IMR-90 (cell line): Measurements from ENCODE around the gene HGD. TPM values are rescaled to one million over a fixed set of nuclear protein-coding genes. Genes with fewer than 3 reads are reported as not detected.

Source experiments
- ATAC-seq: fragments of 200-7000 bp; cut with Tn5 transposase; 2 replicates; pipeline ENCODE4 v1.9.1; 2020; ENCODE audit warnings: low read depth, mild to moderate bottlenecking, moderate library complexity
- Bru-seq: library from RNA; stranded (reverse); fragments of 400-500 nt; gene quantifications from one replicate; lab custom pipeline; 2021; lab: Mats Ljungman, UMichigan
- BruChase-seq, 2 experiments: library from RNA; stranded (reverse); fragments of 400-500 nt; gene quantifications; one replicate each; lab custom pipeline; 2021; lab: Mats Ljungman, UMichigan
- BruUV-seq: library from RNA; stranded (reverse); fragments of 400-500 nt; replicated peaks from 2 replicates; lab custom pipeline; 2021; lab: Mats Ljungman, UMichigan
- CTCF ChIA-PET: fragments of 300-600 bp; formaldehyde crosslinking; extraction: SDS; loops from one replicate; lab custom pipeline; 2021; ENCODE audit warnings: antibody characterized with exemption; lab: Yijun Ruan, JAX
- POLR2A ChIA-PET: fragments of 300-600 bp; sonication (Branson Sonifier 250); formaldehyde crosslinking; loops from one replicate; lab custom pipeline; 2022; ENCODE audit warnings: antibody characterized with exemption; ENCODE audit not compliant: unreplicated experiment; lab: Charles Lee
- DNase-seq: peaks from one replicate; pipeline ENCODE4 v3.0.0; 2013
- H2AFZ ChIP-seq: replicated peaks from 2 replicates; pipeline ENCODE3; 2013; ENCODE audit warnings: low read length, mild to moderate bottlenecking; ENCODE audit not compliant: poor library complexity
- H2AK5ac ChIP-seq: 2 replicates; pipeline ENCODE4 v1.6.1; 2013; ENCODE audit warnings: low read depth, low read length, inconsistent platforms
- H2AK9ac ChIP-seq: replicated peaks from 2 replicates; pipeline ENCODE3; 2013; ENCODE audit warnings: mild to moderate bottlenecking, low read depth, low read length, moderate library complexity; ENCODE audit not compliant: poor library complexity
- H2BK120ac ChIP-seq: 2 replicates; pipeline ENCODE4 v1.6.1; 2013; ENCODE audit warnings: low read depth, low read length, inconsistent platforms
- H2BK15ac ChIP-seq: 3 replicates; pipeline ENCODE4 v1.6.1; 2013; ENCODE audit warnings: low read depth, low read length, inconsistent platforms
- H2BK20ac ChIP-seq: 2 replicates; pipeline ENCODE4 v1.6.1; 2013; ENCODE audit warnings: low read depth, mild to moderate bottlenecking, inconsistent platforms, low read length, moderate library complexity
- H2BK5ac ChIP-seq: 2 replicates; pipeline ENCODE4 v1.6.1; 2013; ENCODE audit warnings: mild to moderate bottlenecking, low read depth, low read length, inconsistent platforms; ENCODE audit not compliant: poor library complexity, severe bottlenecking
- H3K14ac ChIP-seq: replicated peaks from 2 replicates; pipeline ENCODE4 v1.6.1; 2013; ENCODE audit warnings: low read depth, low read length, inconsistent platforms
- H3K18ac ChIP-seq: 2 replicates; pipeline ENCODE4 v1.6.1; 2013; ENCODE audit warnings: low read depth, low read length, control low read depth
- H3K23ac ChIP-seq: 2 replicates; pipeline ENCODE4 v1.6.1; 2013; ENCODE audit warnings: low read depth, low read length, inconsistent platforms
- H3K27ac ChIP-seq: 2 replicates; pipeline ENCODE4 v1.5.1; 2013; ENCODE audit warnings: mild to moderate bottlenecking, control low read depth, low read length; ENCODE audit not compliant: insufficient read depth
- H3K27me3 ChIP-seq: 2 replicates; pipeline ENCODE4 v1.6.1; 2013; ENCODE audit warnings: low read length; ENCODE audit not compliant: control insufficient read depth, insufficient read depth
- H3K36me3 ChIP-seq: 2 replicates; pipeline ENCODE4 v1.6.1; 2013; ENCODE audit warnings: low read length, mixed read lengths; ENCODE audit not compliant: control insufficient read depth, insufficient read depth
- H3K4ac ChIP-seq: 2 replicates; pipeline ENCODE4 v1.6.1; 2013; ENCODE audit warnings: low read depth, low read length, inconsistent platforms
- H3K4me1 ChIP-seq: 2 replicates; pipeline ENCODE4 v1.6.1; 2013; ENCODE audit warnings: low read length, mixed read lengths; ENCODE audit not compliant: control insufficient read depth, insufficient read depth
- H3K4me2 ChIP-seq: 2 replicates; pipeline ENCODE4 v1.6.1; 2013; ENCODE audit warnings: low read depth, mild to moderate bottlenecking, control low read depth, low read length, moderate library complexity
- H3K4me3 ChIP-seq: 2 replicates; pipeline ENCODE4 v1.5.1; 2013; ENCODE audit warnings: low read depth, mild to moderate bottlenecking, control low read depth, low read length, moderate library complexity; ENCODE audit not compliant: insufficient read depth
- H3K56ac ChIP-seq: 2 replicates; pipeline ENCODE4 v1.6.1; 2013; ENCODE audit warnings: low read length, inconsistent platforms; ENCODE audit not compliant: insufficient read depth; ENCODE audit errors: extremely low read depth
- H3K79me1 ChIP-seq, 2 experiments: 2 replicates each; pipeline ENCODE4 v1.6.1; 2013; ENCODE audit warnings: low read length in 2 of 2, inconsistent platforms in 1 of 2, low read depth in 1 of 2
- H3K9ac ChIP-seq: 2 replicates; pipeline ENCODE4 v1.6.1; 2013; ENCODE audit warnings: low read depth, low read length, control low read depth
- H3K9me1 ChIP-seq: 2 replicates; pipeline ENCODE4 v1.6.1; 2013; ENCODE audit warnings: low read length, inconsistent platforms; ENCODE audit not compliant: insufficient read depth
- H3K9me3 ChIP-seq: 2 replicates; pipeline ENCODE4 v1.6.1; 2013; ENCODE audit warnings: low read length; ENCODE audit not compliant: control insufficient read depth, insufficient read depth
- H4K20me1 ChIP-seq: 2 replicates; pipeline ENCODE4 v1.6.1; 2013; ENCODE audit warnings: low read length, inconsistent platforms; ENCODE audit not compliant: insufficient read depth
- H4K5ac ChIP-seq: 2 replicates; pipeline ENCODE4 v1.6.1; 2013; ENCODE audit warnings: mild to moderate bottlenecking, low read depth, low read length, control low read depth
- H4K8ac ChIP-seq, 2 experiments: 2 replicates each; pipeline ENCODE4 v1.6.1; 2013; ENCODE audit warnings: low read depth in 2 of 2, low read length in 2 of 2, control low read depth in 1 of 2, inconsistent platforms in 1 of 2
- H4K91ac ChIP-seq: 2 replicates; pipeline ENCODE4 v1.6.1; 2013; ENCODE audit warnings: low read depth, low read length, inconsistent platforms; ENCODE audit not compliant: insufficient read depth
- BHLHE40 ChIP-seq: fragments of 150-350 bp; IDR thresholded peaks from 2 replicates; pipeline ENCODE4 v1.6.1; 2016; ENCODE audit warnings: mild to moderate bottlenecking, low read depth, low read length
- CEBPB ChIP-seq: IDR thresholded peaks from 2 replicates; pipeline ENCODE4 v1.6.1; 2012; ENCODE audit warnings: low read depth, low read length, improper control_type of control experiment
- CHD1 ChIP-seq: IDR thresholded peaks from 2 replicates; pipeline ENCODE4 v1.6.1; 2012; ENCODE audit warnings: low read depth, low read length, improper control_type of control experiment
- FOS ChIP-seq: fragments of 150-350 bp; IDR thresholded peaks from 2 replicates; pipeline ENCODE4 v1.6.1; 2016; ENCODE audit warnings: low read depth, low read length
- MAFK ChIP-seq: IDR thresholded peaks from 2 replicates; pipeline ENCODE4 v1.6.1; 2012; ENCODE audit warnings: low read depth, low read length, improper control_type of control experiment
- MAZ ChIP-seq: IDR thresholded peaks from 2 replicates; pipeline ENCODE4 v1.6.1; 2012; ENCODE audit warnings: low read depth, mild to moderate bottlenecking, low read length, improper control_type of control experiment, moderate library complexity, borderline replicate concordance
- MXI1 ChIP-seq: IDR thresholded peaks from 2 replicates; pipeline ENCODE4 v1.6.1; 2012; ENCODE audit warnings: low read depth, mild to moderate bottlenecking, low read length, moderate library complexity, borderline replicate concordance
- NFE2L2 ChIP-seq: fragments of 150-350 bp; IDR thresholded peaks from 2 replicates; pipeline ENCODE4 v1.6.1; 2016; ENCODE audit warnings: low read depth, mild to moderate bottlenecking, low read length
- POLR2A ChIP-seq: IDR thresholded peaks from 2 replicates; pipeline ENCODE4 v1.6.1; 2012; ENCODE audit warnings: mild to moderate bottlenecking, low read depth, low read length
- RAD21 ChIP-seq: IDR thresholded peaks from 2 replicates; pipeline ENCODE4 v1.6.1; 2012; ENCODE audit warnings: low read length, improper control_type of control experiment
- RCOR1 ChIP-seq: IDR thresholded peaks from 2 replicates; pipeline ENCODE4 v1.6.1; 2012; ENCODE audit warnings: mild to moderate bottlenecking, low read length, improper control_type of control experiment; ENCODE audit not compliant: insufficient replicate concordance
- RFX5 ChIP-seq: IDR thresholded peaks from 2 replicates; pipeline ENCODE4 v1.8.0; 2012; ENCODE audit warnings: low read depth, mild to moderate bottlenecking, low read length, moderate library complexity
- SMC3 ChIP-seq: fragments of 150-350 bp; IDR thresholded peaks from 2 replicates; pipeline ENCODE4 v1.6.1; 2016; ENCODE audit warnings: low read depth, mild to moderate bottlenecking, antibody characterized with exemption, low read length, moderate library complexity
- WGBS, 2 experiments: methylation state at CpG; one replicate each; pipeline versions ENCODE4 v1.1.5 to v1.1.7; 2013; ENCODE audit warnings: missing lambda C conversion rate in 2 of 2; ENCODE audit not compliant: insufficient read length in 1 of 2; ENCODE audit errors: extremely low coverage in 2 of 2; 5-methylcytosine and 5-hydroxymethylcytosine counted together
- dilution Hi-C: fragments of 300-500 bp; cut with HindIII; formaldehyde crosslinking; loops from one replicate; pipeline ENCODE4 v1.14.3; 2018; ENCODE audit warnings: low sequenced_read_pairs; ENCODE audit not compliant: unreplicated experiment
- in situ Hi-C: fragments of 300-500 bp; cut with MboI; formaldehyde crosslinking; loops from 3 replicates; pipeline ENCODE4 v1.14.3; 2019; ENCODE audit warnings: low sequenced_read_pairs, inconsistent platforms, mixed read lengths
- intact Hi-C: fragments of 100-400 bp; cut with micrococcal nuclease; formaldehyde crosslinking; loops from 2 replicates; pipeline ENCODE4 v1.10.0; 2022
- long read RNA-seq: library from polyadenylated mRNA; unstranded; transcript quantifications from one replicate; pipeline ENCODE4 v2.0.0, GENCODE V29; 2021; ENCODE audit not compliant: unreplicated experiment
- polyA plus RNA-seq, 3 experiments: library from polyadenylated mRNA; depleted of rRNA; stranded (reverse); fragments of >200 nt; gene quantifications; 2 replicates each; pipeline ENCODE4 v1.2.3, GENCODE V29; 2012; ENCODE audit warnings: low replicate concordance in 1 of 3
- total RNA-seq: library from RNA; depleted of rRNA; stranded (reverse); fragments of >200 nt; gene quantifications from 2 replicates; pipeline ENCODE4 v1.2.3, GENCODE V29; 2012; rRNA removed
- TF ChIP-seq, protein P1 (sequence below): fragments of 150-350 bp; IDR thresholded peaks from 2 replicates; pipeline ENCODE4 v1.6.1; 2016; ENCODE audit warnings: low read depth, mild to moderate bottlenecking, low read length, moderate library complexity, borderline replicate concordance
- TF ChIP-seq, protein P2 (sequence below): fragments of 150-350 bp; IDR thresholded peaks from 2 replicates; pipeline ENCODE4 v1.6.1; 2017; ENCODE audit warnings: mild to moderate bottlenecking, antibody characterized with exemption, low read length, low read depth

The HGD gene, protein sequence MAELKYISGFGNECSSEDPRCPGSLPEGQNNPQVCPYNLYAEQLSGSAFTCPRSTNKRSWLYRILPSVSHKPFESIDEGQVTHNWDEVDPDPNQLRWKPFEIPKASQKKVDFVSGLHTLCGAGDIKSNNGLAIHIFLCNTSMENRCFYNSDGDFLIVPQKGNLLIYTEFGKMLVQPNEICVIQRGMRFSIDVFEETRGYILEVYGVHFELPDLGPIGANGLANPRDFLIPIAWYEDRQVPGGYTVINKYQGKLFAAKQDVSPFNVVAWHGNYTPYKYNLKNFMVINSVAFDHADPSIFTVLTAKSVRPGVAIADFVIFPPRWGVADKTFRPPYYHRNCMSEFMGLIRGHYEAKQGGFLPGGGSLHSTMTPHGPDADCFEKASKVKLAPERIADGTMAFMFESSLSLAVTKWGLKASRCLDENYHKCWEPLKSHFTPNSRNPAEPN
- total RNA-seq (not detected in 2 replicates), polyA plus RNA-seq (2012; rRNA removed) (0.14 and 0.19 TPM in 2 replicates), Bru-seq, nascent RNA (percentile 22 among the genes with signal in this experiment), BruChase-seq, experiment 1, labeled RNA remaining after a 6-hour chase (percentile 21 among the genes with signal in this experiment), BruChase-seq, experiment 2, labeled RNA remaining after a 2-hour chase (percentile 26 among the genes with signal in this experiment)
- polyA plus RNA-seq (2012; cell fraction: cytosol; rRNA removed) = not detected in 2 replicates
- 0.30 and 1.4 TPM in 2 replicates for polyA plus RNA-seq (2012; cell fraction: nucleus; rRNA removed; ENCODE audit: low replicate concordance)
- long read RNA-seq = 0 reads

DNA sequence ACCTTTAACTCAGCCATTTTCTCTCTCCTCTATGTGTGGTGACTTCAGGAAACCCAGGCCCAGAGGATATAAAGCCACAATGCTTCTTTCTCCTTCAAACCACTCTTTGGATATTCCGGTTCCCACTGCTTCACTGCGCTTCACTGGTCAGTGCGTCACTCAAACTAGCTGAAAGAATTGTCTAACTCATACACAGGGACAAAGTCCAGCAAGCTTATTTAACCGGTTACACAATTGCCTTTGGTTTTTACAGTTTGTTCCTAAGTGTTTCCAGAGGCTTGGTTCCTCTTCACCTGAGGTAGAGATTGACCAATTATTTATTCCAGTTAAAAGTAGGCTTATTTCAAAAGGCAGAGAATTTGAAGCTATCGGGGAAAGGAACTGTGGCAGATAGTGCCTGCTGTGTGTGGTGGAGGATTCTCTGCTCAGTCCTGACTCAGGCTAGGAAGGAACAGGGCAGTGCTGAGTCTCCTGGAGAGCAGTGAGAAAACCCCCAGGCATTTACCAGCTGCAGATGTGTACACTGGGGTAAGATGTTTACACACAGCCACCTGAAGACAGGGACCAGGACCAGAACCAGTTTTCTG, at the start of gene HGD:
TSS of gene HGD (minus strand) at position 145 of the 587 bp plus-strand sequence. CDS start at position 17, 128 bp downstream.
- no peak within 1 kb of the TSS for H3K14ac ChIP-seq
- H3K9me3 ChIP-seq = no peaks in the 10 kb centered on the region
- no peak within 1 kb of the TSS for H3K9ac ChIP-seq
- in situ Hi-C loops (no loop called here), intact Hi-C loops (no loop called here), dilution Hi-C loops (no loop called here)
- no peak within 1 kb of the TSS for H3K4me2 ChIP-seq
- no peak within 1 kb of the TSS for H3K23ac ChIP-seq
- no peaks in the 10 kb centered on the region for H3K79me1 ChIP-seq
- peaks cover 5% of the 10 kb centered on the region; the same call in 1 of the 2 replicates for H3K4me1 ChIP-seq
- H2AK9ac ChIP-seq = no peak within 1 kb of the TSS
- H2BK15ac ChIP-seq = no peak within 1 kb of the TSS
- H3K36me3 ChIP-seq = no peaks in the 10 kb centered on the region
- no peak within 1 kb of the TSS for H2AK5ac ChIP-seq
- ChIA-PET POLR2A (no interaction called here), CTCF (no interaction called here)
- H4K5ac ChIP-seq = no peak within 1 kb of the TSS
- no peak within 1 kb of the TSS for H2BK20ac ChIP-seq
- H4K20me1 ChIP-seq = no peaks in the 10 kb centered on the region
- no peak within 1 kb of the TSS; the same call in 1 of the 2 replicates for H4K91ac ChIP-seq
- H3K27ac ChIP-seq = no peak within 1 kb of the TSS
- H3K27me3 ChIP-seq = no peaks in the 10 kb centered on the region
- H2BK5ac ChIP-seq = peak within 1 kb of the TSS; percentile 18
- DNase-seq (peak; percentile 26), ATAC-seq (peak; percentile 57)
- H4K8ac ChIP-seq = no peak within 1 kb of the TSS
- no peak within 1 kb of the TSS; the same call in 1 of the 2 replicates for H3K18ac ChIP-seq
- WGBS, 2 experiments = no CpG with 5 or more reads among the region's 5 CpGs
- no TSS peak for BruUV-seq
- no peaks in the 10 kb centered on the region for H3K9me1 ChIP-seq
- H3K4ac ChIP-seq = no peak within 1 kb of the TSS
- no peak within 1 kb of the TSS for H3K56ac ChIP-seq
- H2BK120ac ChIP-seq = no peak within 1 kb of the TSS
- no peak within 1 kb of the TSS for H2AFZ ChIP-seq
- H3K4me3 ChIP-seq = no peak within 1 kb of the TSS
- TF ChIP-seq RCOR1 (no peak), CEBPB (no peak), FOS (no peak), SMC3 (no peak), RFX5 (no peak), NFE2L2 (no peak), MXI1 (no peak), MAFK (no peak), BHLHE40 (no peak), MAZ (no peak), POLR2A (no peak), RAD21 (no peak), CHD1 (no peak)
- TF ChIP-seq, protein P1, sequence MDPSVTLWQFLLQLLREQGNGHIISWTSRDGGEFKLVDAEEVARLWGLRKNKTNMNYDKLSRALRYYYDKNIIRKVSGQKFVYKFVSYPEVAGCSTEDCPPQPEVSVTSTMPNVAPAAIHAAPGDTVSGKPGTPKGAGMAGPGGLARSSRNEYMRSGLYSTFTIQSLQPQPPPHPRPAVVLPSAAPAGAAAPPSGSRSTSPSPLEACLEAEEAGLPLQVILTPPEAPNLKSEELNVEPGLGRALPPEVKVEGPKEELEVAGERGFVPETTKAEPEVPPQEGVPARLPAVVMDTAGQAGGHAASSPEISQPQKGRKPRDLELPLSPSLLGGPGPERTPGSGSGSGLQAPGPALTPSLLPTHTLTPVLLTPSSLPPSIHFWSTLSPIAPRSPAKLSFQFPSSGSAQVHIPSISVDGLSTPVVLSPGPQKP = no peak
- TF ChIP-seq, protein P2, sequence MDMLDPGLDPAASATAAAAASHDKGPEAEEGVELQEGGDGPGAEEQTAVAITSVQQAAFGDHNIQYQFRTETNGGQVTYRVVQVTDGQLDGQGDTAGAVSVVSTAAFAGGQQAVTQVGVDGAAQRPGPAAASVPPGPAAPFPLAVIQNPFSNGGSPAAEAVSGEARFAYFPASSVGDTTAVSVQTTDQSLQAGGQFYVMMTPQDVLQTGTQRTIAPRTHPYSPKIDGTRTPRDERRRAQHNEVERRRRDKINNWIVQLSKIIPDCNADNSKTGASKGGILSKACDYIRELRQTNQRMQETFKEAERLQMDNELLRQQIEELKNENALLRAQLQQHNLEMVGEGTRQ = no peak
